HepG2 (cell line): Measurements from ENCODE around the gene AGBL3. TPM values are rescaled to one million over a fixed set of nuclear protein-coding genes. Genes with fewer than 3 reads are reported as not detected.

ENCODE experiments used
- BHLHE40 ChIP-seq: IDR thresholded peaks from 2 replicates; pipeline ENCODE4 v1.6.1; 2011; ENCODE audit warnings: low read length, improper control_type of control experiment
- DNMT3B ChIP-seq: conservative IDR thresholded peaks from 2 replicates; pipeline ENCODE4 v1.6.1; 2016; ENCODE audit warnings: missing biosample characterization, control low read depth
- ETV6 ChIP-seq: sonication (generic); formaldehyde crosslinking; conservative IDR thresholded peaks from 2 replicates; pipeline ENCODE4 v1.4.0; 2020; ENCODE audit warnings: missing genetic modification reagents
- HIVEP1 ChIP-seq: sonication (generic); formaldehyde crosslinking; IDR thresholded peaks from 2 replicates; pipeline ENCODE4 v1.4.0; 2020; ENCODE audit warnings: mild to moderate bottlenecking, missing genetic modification reagents
- MTA3 ChIP-seq: sonication (generic); formaldehyde crosslinking; IDR thresholded peaks from 2 replicates; pipeline ENCODE4 v1.4.0; 2020; ENCODE audit warnings: missing genetic modification reagents
- MYNN ChIP-seq: sonication (generic); formaldehyde crosslinking; IDR thresholded peaks from 2 replicates; pipeline ENCODE4 v1.4.0; 2020; ENCODE audit warnings: mild to moderate bottlenecking, low read depth, missing genetic modification reagents
- NONO ChIP-seq, 2 experiments: fragments of 450-650 bp in 1 of 2; sonication (generic) in 1 of 2; formaldehyde crosslinking in 1 of 2; IDR thresholded peaks in 1 of 2; conservative IDR thresholded peaks in 1 of 2; 2 replicates each; pipeline versions ENCODE4 v1.6.1 to v1.8.0; 2017 to 2022; ENCODE audit warnings: mild to moderate bottlenecking in 1 of 2, missing genetic modification reagents in 1 of 2, moderate library complexity in 1 of 2
- PREB ChIP-seq: sonication (generic); formaldehyde crosslinking; IDR thresholded peaks from 2 replicates; pipeline ENCODE4 v1.4.0; 2020; ENCODE audit warnings: missing genetic modification reagents
- TIGD3 ChIP-seq: sonication (generic); formaldehyde crosslinking; IDR thresholded peaks from 2 replicates; pipeline ENCODE4 v1.5.1; 2020; ENCODE audit warnings: mild to moderate bottlenecking, missing genetic modification reagents, borderline replicate concordance
- TSC22D2 ChIP-seq: sonication (generic); formaldehyde crosslinking; IDR thresholded peaks from 2 replicates; pipeline ENCODE4 v1.5.1; 2020; ENCODE audit warnings: missing genetic modification reagents, mild to moderate bottlenecking, borderline replicate concordance
- YEATS4 ChIP-seq: sonication (generic); formaldehyde crosslinking; IDR thresholded peaks from 2 replicates; pipeline ENCODE4 v1.4.0; 2020; ENCODE audit warnings: missing genetic modification reagents, borderline replicate concordance
- ZBTB34 ChIP-seq: sonication (generic); formaldehyde crosslinking; IDR thresholded peaks from 2 replicates; pipeline ENCODE4 v1.8.0; 2022; ENCODE audit warnings: mild to moderate bottlenecking, missing genetic modification reagents
- ZFP36L1 ChIP-seq: sonication (generic); formaldehyde crosslinking; IDR thresholded peaks from 2 replicates; pipeline ENCODE4 v1.8.0; 2022; ENCODE audit warnings: mild to moderate bottlenecking, missing genetic modification reagents, moderate library complexity
- ZNF20 ChIP-seq: sonication (generic); formaldehyde crosslinking; IDR thresholded peaks from 2 replicates; pipeline ENCODE4 v1.4.0; 2020; ENCODE audit warnings: mild to moderate bottlenecking, moderate library complexity, missing genetic modification reagents
- ZNF274 ChIP-seq: sonication (generic); formaldehyde crosslinking; IDR thresholded peaks from 2 replicates; pipeline ENCODE4 v1.5.1; 2020; ENCODE audit warnings: mild to moderate bottlenecking, missing genetic modification reagents
- ZNF326 ChIP-seq: sonication (generic); formaldehyde crosslinking; IDR thresholded peaks from 2 replicates; pipeline ENCODE4 v1.4.0; 2020; ENCODE audit warnings: missing genetic modification reagents, borderline replicate concordance
- ZNF558 ChIP-seq: sonication (generic); formaldehyde crosslinking; IDR thresholded peaks from 2 replicates; pipeline ENCODE4 v1.9.0; 2022; ENCODE audit warnings: mild to moderate bottlenecking, missing genetic modification reagents, borderline replicate concordance
- ZNF562 ChIP-seq: sonication (generic); formaldehyde crosslinking; IDR thresholded peaks from 2 replicates; pipeline ENCODE4 v1.8.0; 2022; ENCODE audit warnings: missing genetic modification reagents, borderline replicate concordance
- ZNF703 ChIP-seq: sonication (generic); formaldehyde crosslinking; IDR thresholded peaks from 2 replicates; pipeline ENCODE4 v1.5.1; 2020; ENCODE audit warnings: missing genetic modification reagents, mild to moderate bottlenecking, moderate library complexity, borderline replicate concordance
- ZNF788 ChIP-seq: sonication (generic); formaldehyde crosslinking; IDR thresholded peaks from 2 replicates; pipeline ENCODE4 v1.5.0; 2020; ENCODE audit warnings: mild to moderate bottlenecking, missing genetic modification reagents, borderline replicate concordance
- ZSCAN25 ChIP-seq: sonication (generic); formaldehyde crosslinking; IDR thresholded peaks from 2 replicates; pipeline ENCODE4 v1.8.0; 2022; ENCODE audit warnings: mild to moderate bottlenecking, missing genetic modification reagents
- ZSCAN30 ChIP-seq: sonication (generic); formaldehyde crosslinking; IDR thresholded peaks from 2 replicates; pipeline ENCODE4 v1.5.0; 2020; ENCODE audit warnings: mild to moderate bottlenecking, missing genetic modification reagents
- ZZZ3 ChIP-seq: sonication (generic); formaldehyde crosslinking; IDR thresholded peaks from 2 replicates; pipeline ENCODE4 v1.4.0; 2020; ENCODE audit warnings: missing genetic modification reagents, mild to moderate bottlenecking, borderline replicate concordance
- polyA plus RNA-seq, 8 experiments: library from polyadenylated mRNA; depleted of rRNA in 3 of 8; stranded (reverse) in 7 of 8; unstranded in 1 of 8; fragments of >200 nt; fragmentation: Illumina TruSeq in 4 of 8; extraction: Trizol in 4 of 8; gene quantifications; 2 replicates each; pipeline versions ENCODE4 v1.2.1 to v1.2.3, GENCODE V29; 2011 to 2016; ENCODE audit warnings: low read depth in 4 of 8, missing spikeins in 1 of 8, mixed read lengths in 1 of 8; ENCODE audit not compliant: insufficient read depth in 1 of 8
- total RNA-seq, 5 experiments: library from RNA; depleted of rRNA; stranded (reverse); fragments of >200 nt; fragmentation: Illumina TruSeq; extraction: Trizol; gene quantifications; 2 replicates each; pipeline ENCODE4 v1.2.3, GENCODE V29; 2016; ENCODE audit warnings: low read depth in 1 of 5
- TF ChIP-seq, protein P1 (sequence below): sonication (generic); formaldehyde crosslinking; IDR thresholded peaks from 2 replicates; pipeline ENCODE4 v1.4.0; 2020; ENCODE audit warnings: mild to moderate bottlenecking, missing genetic modification reagents
- TF ChIP-seq, protein P2 (sequence below): sonication (generic); formaldehyde crosslinking; IDR thresholded peaks from 2 replicates; pipeline ENCODE4 v1.5.0; 2020; ENCODE audit warnings: mild to moderate bottlenecking, missing genetic modification reagents

AGBL3 gene
- total and polyA plus RNA-seq, 2 of the 13 experiments (the other 11 are each of a cell fraction or from before 2014, with no cell fraction given) = 2.2 to 7.2 TPM

GRCh38 chr7:135147341-135147898, 161.1 kb downstream of the AGBL3 start (continued):
- TF ChIP-seq HIVEP1 (no peak), MYNN (peak; percentile 99), DNMT3B (CRISPR knock-in tag) (no peak), ZBTB34 (CRISPR knock-in tag) (no peak), ZFP36L1 (CRISPR knock-in tag) (peak; percentile 16; the same call in 1 of the 2 replicates), NONO (IDR thresholded peaks at IDR 0.05) (no peak), NONO (CRISPR knock-in tag; conservative IDR thresholded peaks at IDR 0.05) (0 out of 2 replicates have a peak, but pooled peaks have one; percentile 3), TSC22D2 (no peak), ZNF788 (CRISPR knock-in tag) (no peak), ZNF703 (CRISPR knock-in tag) (peak; percentile 58; the same call in 1 of the 2 replicates), YEATS4 (CRISPR knock-in tag) (0 out of 2 replicates have a peak, but pooled peaks have one; percentile 4), ZZZ3 (CRISPR knock-in tag) (no peak), ZNF274 (CRISPR knock-in tag) (no peak), ETV6 (CRISPR knock-in tag) (no peak), ZSCAN30 (no peak), ZNF20 (CRISPR knock-in tag) (0 out of 2 replicates have a peak, but pooled peaks have one; percentile 20), ZNF562 (CRISPR knock-in tag) (no peak), TIGD3 (CRISPR knock-in tag) (no peak), ZNF558 (CRISPR knock-in tag) (no peak), MTA3 (CRISPR knock-in tag) (no peak), PREB (CRISPR knock-in tag) (no peak), ZSCAN25 (no peak), ZNF326 (CRISPR knock-in tag) (no peak), BHLHE40 (no peak)
- TF ChIP-seq, protein P1, sequence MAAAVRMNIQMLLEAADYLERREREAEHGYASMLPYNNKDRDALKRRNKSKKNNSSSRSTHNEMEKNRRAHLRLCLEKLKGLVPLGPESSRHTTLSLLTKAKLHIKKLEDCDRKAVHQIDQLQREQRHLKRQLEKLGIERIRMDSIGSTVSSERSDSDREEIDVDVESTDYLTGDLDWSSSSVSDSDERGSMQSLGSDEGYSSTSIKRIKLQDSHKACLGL = no peak
- TF ChIP-seq, protein P2, sequence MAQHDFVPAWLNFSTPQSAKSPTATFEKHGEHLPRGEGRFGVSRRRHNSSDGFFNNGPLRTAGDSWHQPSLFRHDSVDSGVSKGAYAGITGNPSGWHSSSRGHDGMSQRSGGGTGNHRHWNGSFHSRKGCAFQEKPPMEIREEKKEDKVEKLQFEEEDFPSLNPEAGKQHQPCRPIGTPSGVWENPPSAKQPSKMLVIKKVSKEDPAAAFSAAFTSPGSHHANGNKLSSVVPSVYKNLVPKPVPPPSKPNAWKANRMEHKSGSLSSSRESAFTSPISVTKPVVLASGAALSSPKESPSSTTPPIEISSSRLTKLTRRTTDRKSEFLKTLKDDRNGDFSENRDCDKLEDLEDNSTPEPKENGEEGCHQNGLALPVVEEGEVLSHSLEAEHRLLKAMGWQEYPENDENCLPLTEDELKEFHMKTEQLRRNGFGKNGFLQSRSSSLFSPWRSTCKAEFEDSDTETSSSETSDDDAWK (CRISPR knock-in tag) = no peak
